ENCODE results near the gene ASAP3. TPM values are rescaled to one million over a fixed set of nuclear protein-coding genes. Genes with fewer than 3 reads are reported as not detected.
A peak's percentile ranks its signal among the peaks of the same experiment; 100 is the strongest.

The ASAP3 gene
- 24.9 and 31.1 TPM in 2 replicates for total RNA-seq
- long read RNA-seq, full-length matches to known transcripts, result 11 of 31 reads
- long read RNA-seq, partial matches to known transcripts, result 14 of 31 reads
- long read RNA-seq, other reads (novel, unspliced or antisense), result 6 of 31 reads

- peak within 1 kb of the TSS; percentile 72 for H3K27ac Mint-ChIP-seq (ENCODE audit: unreplicated experiment)
- H3K27me3 Mint-ChIP-seq (ENCODE audit: unreplicated experiment), result no peaks in the 10 kb centered on the region
- H3K9me3 Mint-ChIP-seq (ENCODE audit: unreplicated experiment), result no peaks in the 10 kb centered on the region
- TF ChIP-seq, protein P1, sequence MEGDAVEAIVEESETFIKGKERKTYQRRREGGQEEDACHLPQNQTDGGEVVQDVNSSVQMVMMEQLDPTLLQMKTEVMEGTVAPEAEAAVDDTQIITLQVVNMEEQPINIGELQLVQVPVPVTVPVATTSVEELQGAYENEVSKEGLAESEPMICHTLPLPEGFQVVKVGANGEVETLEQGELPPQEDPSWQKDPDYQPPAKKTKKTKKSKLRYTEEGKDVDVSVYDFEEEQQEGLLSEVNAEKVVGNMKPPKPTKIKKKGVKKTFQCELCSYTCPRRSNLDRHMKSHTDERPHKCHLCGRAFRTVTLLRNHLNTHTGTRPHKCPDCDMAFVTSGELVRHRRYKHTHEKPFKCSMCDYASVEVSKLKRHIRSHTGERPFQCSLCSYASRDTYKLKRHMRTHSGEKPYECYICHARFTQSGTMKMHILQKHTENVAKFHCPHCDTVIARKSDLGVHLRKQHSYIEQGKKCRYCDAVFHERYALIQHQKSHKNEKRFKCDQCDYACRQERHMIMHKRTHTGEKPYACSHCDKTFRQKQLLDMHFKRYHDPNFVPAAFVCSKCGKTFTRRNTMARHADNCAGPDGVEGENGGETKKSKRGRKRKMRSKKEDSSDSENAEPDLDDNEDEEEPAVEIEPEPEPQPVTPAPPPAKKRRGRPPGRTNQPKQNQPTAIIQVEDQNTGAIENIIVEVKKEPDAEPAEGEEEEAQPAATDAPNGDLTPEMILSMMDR (IDR thresholded peaks at IDR 0.05), result peak; percentile 51
- DNase-seq (ENCODE audit: extremely low spot score, unreplicated experiment), result no peak
- H3K4me3 Mint-ChIP-seq (ENCODE audit: unreplicated experiment), result peak within 1 kb of the TSS; percentile 85
- no peaks in the 10 kb centered on the region for H3K36me3 Mint-ChIP-seq (ENCODE audit: unreplicated experiment)
- H3K4me1 Mint-ChIP-seq (ENCODE audit: unreplicated experiment), result peaks cover 36% of the 10 kb centered on the region
Measured at GRCh38 chr1:23483321-23484252, at the start of gene ASAP3. TSS of gene ASAP3 (minus strand) at chr1:23484179. CDS start at chr1:23484133, 46 bp downstream.

DNA sequence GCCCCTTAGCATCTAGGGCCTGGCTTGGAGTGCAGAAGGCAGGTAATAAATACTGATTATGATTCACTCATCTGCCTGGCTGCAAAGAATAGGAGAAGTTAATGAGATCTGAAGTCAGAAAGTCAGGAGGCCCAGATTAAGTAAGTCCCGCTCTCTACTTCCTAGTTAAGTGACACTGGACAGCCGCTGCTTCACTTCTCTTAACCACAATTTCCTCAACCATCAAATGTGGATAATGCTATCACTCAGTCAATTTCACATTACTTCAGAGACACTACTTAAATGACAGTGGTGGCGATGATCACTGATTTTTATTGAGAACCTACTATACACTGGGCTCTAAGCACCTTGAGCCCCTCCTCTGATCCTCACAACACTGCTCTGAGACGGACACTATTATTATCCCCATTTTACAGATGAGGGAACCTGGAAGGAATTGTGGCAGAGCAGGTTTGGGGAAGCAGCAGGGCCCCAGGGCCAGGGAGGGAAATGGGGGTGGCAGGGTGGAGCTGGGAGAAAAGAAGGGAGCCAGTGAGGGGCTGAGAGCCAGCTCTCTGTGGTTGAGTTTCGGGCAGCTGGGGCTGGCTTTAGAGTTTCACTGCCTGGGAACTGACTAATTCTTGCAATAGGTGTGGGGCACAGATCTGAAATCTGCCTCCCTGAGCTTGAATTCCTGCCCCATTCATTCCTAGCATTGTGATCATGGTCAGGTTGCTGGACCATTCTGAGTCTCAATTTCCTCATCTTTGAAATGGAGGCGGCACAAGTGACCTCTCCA lies 49.5 kb upstream of the ASAP3 start:
- Mint-ChIP-seq H3K27ac (ENCODE audit: unreplicated experiment) (no peak overlapping the region), H3K9me3 (ENCODE audit: unreplicated experiment) (no peaks in the 10 kb centered on the region), H3K27me3 (ENCODE audit: unreplicated experiment) (no peaks in the 10 kb centered on the region), H3K36me3 (ENCODE audit: unreplicated experiment) (no peaks in the 10 kb centered on the region), H3K4me1 (ENCODE audit: unreplicated experiment) (peaks cover 36% of the 10 kb centered on the region), H3K4me3 (ENCODE audit: unreplicated experiment) (no peak overlapping the region)
- no peak for DNase-seq (ENCODE audit: extremely low spot score, unreplicated experiment)
- TF ChIP-seq, protein P1 (IDR thresholded peaks at IDR 0.05), result no peak

DNA sequence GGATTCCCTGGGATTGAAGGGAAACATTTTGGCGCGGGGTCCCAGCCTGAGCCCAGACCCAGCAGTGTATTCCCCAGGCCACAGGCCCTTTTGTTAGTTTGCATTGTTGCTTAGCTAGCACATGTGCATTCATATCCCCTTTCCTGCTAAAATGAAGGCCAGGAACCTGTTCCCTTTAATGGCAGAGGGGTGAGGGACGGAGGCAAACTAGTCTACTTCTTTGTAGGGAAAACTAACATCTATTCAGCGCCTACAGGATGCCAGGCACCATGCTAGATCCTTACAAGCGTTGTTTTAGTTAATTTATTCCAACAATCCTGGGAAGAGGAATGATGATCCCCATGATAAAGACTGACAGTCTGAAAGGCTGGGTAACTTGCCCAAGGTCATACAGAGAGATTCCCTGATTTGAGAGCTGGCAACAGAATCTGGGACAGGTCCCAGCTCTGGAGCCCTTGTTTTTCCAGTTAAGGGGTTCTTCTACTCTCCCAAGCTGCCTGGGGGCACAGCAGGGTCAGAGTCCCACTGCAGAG lies 47.6 kb upstream of the ASAP3 start:
- no peaks in the 10 kb centered on the region for H3K36me3 Mint-ChIP-seq (ENCODE audit: unreplicated experiment)
- DNase-seq (ENCODE audit: extremely low spot score, unreplicated experiment), result no peak
- H3K4me3 Mint-ChIP-seq (ENCODE audit: unreplicated experiment), result peak overlapping the region; percentile 90
- H3K4me1 Mint-ChIP-seq (ENCODE audit: unreplicated experiment), result peaks cover 34% of the 10 kb centered on the region
- no peak overlapping the region for H3K27ac Mint-ChIP-seq (ENCODE audit: unreplicated experiment)
- no peaks in the 10 kb centered on the region for H3K27me3 Mint-ChIP-seq (ENCODE audit: unreplicated experiment)
- TF ChIP-seq, protein P1 (IDR thresholded peaks at IDR 0.05), result no peak
- no peaks in the 10 kb centered on the region for H3K9me3 Mint-ChIP-seq (ENCODE audit: unreplicated experiment)

- TF ChIP-seq, protein P1 (IDR thresholded peaks at IDR 0.05), result no peak
- Mint-ChIP-seq H3K27me3 (ENCODE audit: unreplicated experiment) (no peaks in the 10 kb centered on the region), H3K36me3 (ENCODE audit: unreplicated experiment) (no peaks in the 10 kb centered on the region), H3K27ac (ENCODE audit: unreplicated experiment) (no peak within 1 kb of the TSS), H3K4me1 (ENCODE audit: unreplicated experiment) (peaks cover 38% of the 10 kb centered on the region), H3K9me3 (ENCODE audit: unreplicated experiment) (no peaks in the 10 kb centered on the region), H3K4me3 (ENCODE audit: unreplicated experiment) (peak within 1 kb of the TSS; percentile 90)
- DNase-seq (ENCODE audit: extremely low spot score, unreplicated experiment), result peak; percentile 89
Measured at GRCh38 chr1:23530747-23531561, 47.0 kb upstream of the ASAP3 start, which contains the start of gene E2F2. TSS of gene E2F2 (minus strand) at chr1:23531233. CDS start at chr1:23530793, 440 bp downstream.
